GM12878 (cell line): Measurements from ENCODE around the gene ACOT7. TPM values are rescaled to one million over a fixed set of nuclear protein-coding genes. Genes with fewer than 3 reads are reported as not detected.

ENCODE experiments used
- ATAC-seq: fragments of 200-7000 bp; cut with Tn5 transposase; 3 replicates; pipeline ENCODE4 v1.9.1; 2020; ENCODE audit warnings: mild to moderate bottlenecking, moderate library complexity
- BruUV-seq: library from RNA; stranded (reverse); fragments of 400-500 nt; replicated peaks from 2 replicates; lab custom pipeline; 2021; lab: Mats Ljungman, UMichigan
- CTCF ChIA-PET: fragments of 300-600 bp; sonication (Branson Sonifier 250); formaldehyde crosslinking; extraction: SDS; loops from one replicate; lab custom pipeline; 2021; ENCODE audit warnings: inconsistent platforms; lab: Yijun Ruan, JAX
- POLR2A ChIA-PET: fragments of 350-600 bp; formaldehyde crosslinking; extraction: SDS; loops from one replicate; lab custom pipeline; 2021; ENCODE audit warnings: inconsistent platforms; lab: Charles Lee
- RAD21 ChIA-PET: fragments of 300-600 bp; sonication (Branson Sonifier 250); formaldehyde crosslinking; loops from one replicate; lab custom pipeline; 2023; ENCODE audit warnings: antibody characterized with exemption; ENCODE audit not compliant: unreplicated experiment; lab: Charles Lee
- SMC1A ChIA-PET: fragments of 300-600 bp; sonication (Branson Sonifier 250); formaldehyde crosslinking; loops from one replicate; lab custom pipeline; 2023; ENCODE audit not compliant: unreplicated experiment, uncharacterized antibody; lab: Charles Lee
- DNase-seq: peaks from one replicate; pipeline ENCODE4 v3.0.0-alpha.2; 2011; ENCODE audit warnings: low read depth, low spot score
- FAIRE-seq: peaks from 3 replicates; lab custom pipeline; 2011; peaks lifted over from hg19 to GRCh38; lab: Jason Lieb, UNC
- H2AFZ ChIP-seq: 2 replicates; pipeline ENCODE4 v1.6.0; 2011; ENCODE audit warnings: low read depth, low read length, control low read depth; ENCODE audit not compliant: control insufficient read depth
- H3K27ac ChIP-seq: 2 replicates; pipeline ENCODE4 v1.5.1; 2011; ENCODE audit warnings: control low read depth; ENCODE audit not compliant: control insufficient read depth, insufficient read depth
- H3K27me3 ChIP-seq, 2 experiments: replicated peaks in 1 of 2; 2 replicates each; pipeline versions ENCODE4 v1.6.0 to v1.6.1; 2011; ENCODE audit warnings: low read length in 1 of 2; ENCODE audit not compliant: control insufficient read depth in 2 of 2, insufficient read depth in 2 of 2
- H3K36me3 ChIP-seq, 2 experiments: 2 replicates each; pipeline ENCODE4 v1.5.1; 2011; ENCODE audit warnings: low read length in 1 of 2; ENCODE audit not compliant: control insufficient read depth in 2 of 2, insufficient read depth in 2 of 2
- H3K4me1 ChIP-seq: 2 replicates; pipeline ENCODE4 v1.6.1; 2011; ENCODE audit warnings: mild to moderate bottlenecking, low read length, moderate library complexity, mixed read lengths; ENCODE audit not compliant: control insufficient read depth, insufficient read depth
- H3K4me2 ChIP-seq: 2 replicates; pipeline ENCODE4 v1.6.0; 2011; ENCODE audit warnings: control low read depth; ENCODE audit not compliant: control insufficient read depth, insufficient read depth
- H3K4me3 ChIP-seq: fragments of 200-600 bp; sonication (generic); 2 replicates; pipeline ENCODE4 v1.5.1; 2016
- H3K79me2 ChIP-seq: 2 replicates; pipeline ENCODE4 v1.6.0; 2011; ENCODE audit warnings: low read length; ENCODE audit not compliant: control insufficient read depth, insufficient read depth
- H3K9ac ChIP-seq: 2 replicates; pipeline ENCODE4 v1.8.0; 2011; ENCODE audit warnings: low read length, control low read depth, mixed read lengths; ENCODE audit not compliant: control insufficient read depth, insufficient read depth
- H3K9me3 ChIP-seq: replicated peaks from 3 replicates; pipeline ENCODE4 v1.5.1; 2011; ENCODE audit warnings: mild to moderate bottlenecking, low read length; ENCODE audit not compliant: control insufficient read depth, insufficient read depth
- H4K20me1 ChIP-seq: 2 replicates; pipeline ENCODE4 v1.6.0; 2011; ENCODE audit not compliant: control insufficient read depth, insufficient read depth
- GABPA ChIP-seq: IDR thresholded peaks from 2 replicates; pipeline ENCODE4 v1.6.1; 2014; ENCODE audit warnings: antibody characterized with exemption, low read depth, mild to moderate bottlenecking, inconsistent platforms
- MXI1 ChIP-seq: fragments of 150-350 bp; IDR thresholded peaks from 2 replicates; pipeline ENCODE4 v1.6.1; 2011; ENCODE audit warnings: low read depth, mild to moderate bottlenecking, inconsistent platforms, low read length, improper control_type of control experiment
- NR2C2 ChIP-seq: IDR thresholded peaks from 2 replicates; pipeline ENCODE4 v1.6.1; 2011; ENCODE audit warnings: borderline replicate concordance, low read depth; ENCODE audit not compliant: control insufficient read depth, insufficient read length
- POLR2A ChIP-seq: IDR thresholded peaks from 2 replicates; pipeline ENCODE4 v1.6.1; 2011; ENCODE audit warnings: low read depth, mild to moderate bottlenecking, low read length
- RBBP5 ChIP-seq: fragments of 200-600 bp; sonication (generic); conservative IDR thresholded peaks from 2 replicates; pipeline ENCODE4 v1.6.1; 2016
- RFX5 ChIP-seq: IDR thresholded peaks from 2 replicates; pipeline ENCODE4 v1.6.1; 2011; ENCODE audit warnings: low read depth, low read length, improper control_type of control experiment
- SMARCA5 ChIP-seq: fragments of 450-650 bp; IDR thresholded peaks from 2 replicates; pipeline ENCODE4 v1.6.1; 2017; ENCODE audit warnings: mild to moderate bottlenecking
- TAF1 ChIP-seq: IDR thresholded peaks from 2 replicates; pipeline ENCODE4 v1.6.1; 2011; ENCODE audit warnings: mild to moderate bottlenecking, low read depth, low read length, borderline replicate concordance
- TBL1XR1 ChIP-seq: IDR thresholded peaks from 2 replicates; pipeline ENCODE4 v1.6.1; 2012; ENCODE audit warnings: low read depth, low read length, improper control_type of control experiment
- WGBS: methylation state at CpG from one replicate; pipeline ENCODE4 v1.1.6; 2016; ENCODE audit warnings: low lambda C conversion rate; ENCODE audit not compliant: insufficient replicate concordance, insufficient coverage; ENCODE audit errors: missing lambda C conversion rate; 5-methylcytosine and 5-hydroxymethylcytosine counted together
- in situ Hi-C: fragments of 300-500 bp; cut with MboI; formaldehyde crosslinking; loops from 9 replicates; pipeline ENCODE4 v1.14.3; 2018; ENCODE audit warnings: mixed read lengths
- intact Hi-C: fragments of 100-400 bp; cut with micrococcal nuclease; formaldehyde crosslinking; loops from one replicate; pipeline ENCODE4 v1.14.2; 2022; ENCODE audit not compliant: unreplicated experiment
- polyA plus RNA-seq, 11 experiments: library from polyadenylated mRNA; depleted of rRNA in 4 of 11; unstranded in 6 of 11; stranded (reverse) in 5 of 11; fragments of >200 nt; fragmentation: Nextera tagmentation in 4 of 11; fragmentation: Illumina TruSeq in 1 of 11; extraction: Ambion mirVana in 4 of 11; extraction: Trizol in 1 of 11; gene quantifications; 1 replicate in 1 of 11; 2 replicates in 10 of 11; pipeline versions ENCODE4 v1.2.1 to v1.2.3, GENCODE V29; 2011 to 2016; ENCODE audit warnings: inconsistent platforms in 2 of 11, missing spikeins in 2 of 11, low read depth in 1 of 11
- total RNA-seq, 4 experiments: library from RNA; depleted of rRNA in 3 of 4; stranded (reverse); fragments of >200 nt in 3 of 4; fragmentation: Illumina TruSeq in 1 of 4; extraction: Trizol in 1 of 4; gene quantifications; 2 replicates each; pipeline versions ENCODE4 v1.2.1 to v1.2.3, GENCODE V29; 2013 to 2021
- TF ChIP-seq, protein P1 (sequence below): fragments of 450-650 bp; IDR thresholded peaks from 2 replicates; pipeline ENCODE4 v1.6.1; 2017; ENCODE audit warnings: mild to moderate bottlenecking, low read depth, inconsistent platforms; ENCODE audit not compliant: poor library complexity, severe bottlenecking
- TF ChIP-seq, protein P2 (sequence below): fragments of 450-650 bp; IDR thresholded peaks from 2 replicates; pipeline ENCODE4 v1.6.1; 2017; ENCODE audit warnings: mild to moderate bottlenecking
- TF ChIP-seq, protein P3 (sequence below): fragments of 450-650 bp; IDR thresholded peaks from 2 replicates; pipeline ENCODE4 v1.6.1; 2014; ENCODE audit warnings: mild to moderate bottlenecking

The ACOT7 gene
- total and polyA plus RNA-seq, 10 of the 15 experiments (the other 5 are each of a cell fraction or from before 2014, with no cell fraction given) = 8.9 to 206 (median 61.2) TPM

DNA sequence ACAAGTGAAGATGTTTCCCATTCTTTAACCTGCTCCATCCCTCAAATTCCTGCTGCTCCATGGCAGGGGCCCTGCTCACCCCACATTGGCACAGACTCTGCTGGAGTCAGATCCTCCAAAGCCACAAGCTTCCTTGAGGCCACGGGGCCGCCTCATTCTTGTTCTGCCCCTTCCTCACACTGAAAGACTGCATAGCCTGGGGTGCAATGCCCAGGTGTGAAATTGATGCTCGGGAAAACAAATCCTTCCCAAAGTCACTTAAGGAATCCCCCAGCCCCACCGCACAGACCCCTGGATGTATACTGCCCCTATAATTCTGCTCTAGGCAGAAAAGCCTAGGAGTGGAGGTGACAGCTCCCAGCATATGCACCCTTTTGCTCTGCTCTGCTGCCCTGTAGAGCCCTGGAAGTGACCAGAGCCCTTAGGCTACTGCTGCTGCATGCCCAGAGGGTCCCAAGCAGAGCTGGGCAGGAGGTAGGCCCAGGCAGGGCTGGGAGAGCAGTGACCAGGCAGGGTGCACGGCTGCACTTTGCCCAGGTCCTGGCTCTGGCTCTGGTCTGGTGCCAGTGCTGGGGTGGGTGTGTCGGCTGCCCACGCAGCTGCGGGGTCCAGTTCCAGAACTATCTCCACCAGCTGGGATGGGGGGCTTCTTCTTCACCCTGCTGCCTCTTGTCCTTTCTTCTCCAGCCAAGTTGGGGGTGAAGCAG is 24.5 kb upstream of the ACOT7 start:
- no peak overlapping the region for H3K9ac ChIP-seq
- H3K4me3 ChIP-seq = no peak overlapping the region
- in situ Hi-C loops = no loop called here
- H3K27me3 ChIP-seq = peaks cover 9 to 15% of the 10 kb centered on the region in 2 experiments; a peak in 3 of 4 replicates
- no peak overlapping the region for H3K27ac ChIP-seq
- no peak overlapping the region for H2AFZ ChIP-seq
- no peaks in the 10 kb centered on the region for H3K79me2 ChIP-seq
- no peak for DNase-seq
- TF ChIP-seq RBBP5 (no peak), NR2C2 (no peak), GABPA (no peak), RFX5 (no peak), MXI1 (no peak), SMARCA5 (no peak), TBL1XR1 (no peak)
- TF ChIP-seq, all 136 proteins: peak for 0
- intact Hi-C loops = no loop called here
- no TSS peak for BruUV-seq
- WGBS = 42% methylated on average over 8 of the region's 8 CpGs
- Histone ChIP-seq H4K20me1 (no peaks in the 10 kb centered on the region; the same call in 1 of the 2 replicates), H3K4me2 (no peak overlapping the region), H3K36me3 (no peaks in the 10 kb centered on the region), H3K9me3 (no peaks in the 10 kb centered on the region), H3K4me1 (peaks cover 16% of the 10 kb centered on the region)
- FAIRE-seq (no peak), ATAC-seq (no peak)
- ChIA-PET RAD21 (no interaction called here), SMC1A (interaction anchor here (1.6 kb wide), 1 partner anchor 20 kb away, joined by 3 read pairs; no protein-coding TSS in a partner anchor), POLR2A (no interaction called here), CTCF (interaction anchor here (11.8 kb wide), 1 partner anchor 21 kb away, joined by 86 read pairs; no protein-coding TSS in a partner anchor)

DNA sequence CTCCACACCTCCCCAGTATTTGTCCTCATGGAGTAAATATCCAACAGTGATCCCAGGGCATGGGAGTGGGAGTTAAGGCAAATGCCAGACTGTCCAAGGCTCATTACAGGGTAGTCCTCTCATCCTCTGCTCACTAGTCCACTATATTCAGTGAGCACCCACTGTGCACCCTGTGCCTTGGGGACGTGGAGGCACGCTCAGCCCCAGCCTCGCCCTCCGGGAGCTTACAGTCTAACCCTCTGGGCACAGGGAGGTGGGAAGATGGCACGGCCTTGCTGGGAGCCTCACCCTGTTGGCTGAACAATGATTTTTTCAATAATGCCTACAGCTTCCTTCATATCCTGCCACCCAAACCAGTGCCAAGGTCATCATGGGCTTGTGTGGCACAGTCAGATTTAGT is 23.3 kb upstream of the ACOT7 start:
- intact Hi-C loops = no loop called here
- FAIRE-seq (no peak), ATAC-seq (no peak), DNase-seq (no peak)
- Histone ChIP-seq H4K20me1 (no peaks in the 10 kb centered on the region; the same call in 1 of the 2 replicates), H3K4me2 (no peak overlapping the region), H3K79me2 (no peaks in the 10 kb centered on the region), H3K27ac (no peak overlapping the region), H3K4me3 (no peak overlapping the region), H3K9me3 (no peaks in the 10 kb centered on the region), H3K27me3 (peaks cover 4 to 15% of the 10 kb centered on the region in 2 experiments; a peak in 3 of 4 replicates), H3K4me1 (peaks cover 16% of the 10 kb centered on the region), H3K36me3 (no peaks in the 10 kb centered on the region), H3K9ac (no peak overlapping the region), H2AFZ (no peak overlapping the region)
- SMC1A ChIA-PET = interaction anchor here (0.6 kb wide), 1 partner anchor 136 kb away, joined by 3 read pairs; no protein-coding TSS in a partner anchor
- 42% methylated on average over 5 of the region's 5 CpGs for WGBS
- POLR2A ChIA-PET = no interaction called here
- RAD21 ChIA-PET = no interaction called here
- BruUV-seq = no TSS peak
- CTCF ChIA-PET = interaction anchor here (11.8 kb wide), 1 partner anchor 22 kb away, joined by 86 read pairs; no protein-coding TSS in a partner anchor
- in situ Hi-C loops = no loop called here
- TF ChIP-seq, protein P1, sequence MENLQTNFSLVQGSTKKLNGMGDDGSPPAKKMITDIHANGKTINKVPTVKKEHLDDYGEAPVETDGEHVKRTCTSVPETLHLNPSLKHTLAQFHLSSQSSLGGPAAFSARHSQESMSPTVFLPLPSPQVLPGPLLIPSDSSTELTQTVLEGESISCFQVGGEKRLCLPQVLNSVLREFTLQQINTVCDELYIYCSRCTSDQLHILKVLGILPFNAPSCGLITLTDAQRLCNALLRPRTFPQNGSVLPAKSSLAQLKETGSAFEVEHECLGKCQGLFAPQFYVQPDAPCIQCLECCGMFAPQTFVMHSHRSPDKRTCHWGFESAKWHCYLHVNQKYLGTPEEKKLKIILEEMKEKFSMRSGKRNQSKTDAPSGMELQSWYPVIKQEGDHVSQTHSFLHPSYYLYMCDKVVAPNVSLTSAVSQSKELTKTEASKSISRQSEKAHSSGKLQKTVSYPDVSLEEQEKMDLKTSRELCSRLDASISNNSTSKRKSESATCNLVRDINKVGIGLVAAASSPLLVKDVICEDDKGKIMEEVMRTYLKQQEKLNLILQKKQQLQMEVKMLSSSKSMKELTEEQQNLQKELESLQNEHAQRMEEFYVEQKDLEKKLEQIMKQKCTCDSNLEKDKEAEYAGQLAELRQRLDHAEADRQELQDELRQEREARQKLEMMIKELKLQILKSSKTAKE = no peak
- TF ChIP-seq POLR2A (no peak), TAF1 (no peak)
- TF ChIP-seq, protein P2, sequence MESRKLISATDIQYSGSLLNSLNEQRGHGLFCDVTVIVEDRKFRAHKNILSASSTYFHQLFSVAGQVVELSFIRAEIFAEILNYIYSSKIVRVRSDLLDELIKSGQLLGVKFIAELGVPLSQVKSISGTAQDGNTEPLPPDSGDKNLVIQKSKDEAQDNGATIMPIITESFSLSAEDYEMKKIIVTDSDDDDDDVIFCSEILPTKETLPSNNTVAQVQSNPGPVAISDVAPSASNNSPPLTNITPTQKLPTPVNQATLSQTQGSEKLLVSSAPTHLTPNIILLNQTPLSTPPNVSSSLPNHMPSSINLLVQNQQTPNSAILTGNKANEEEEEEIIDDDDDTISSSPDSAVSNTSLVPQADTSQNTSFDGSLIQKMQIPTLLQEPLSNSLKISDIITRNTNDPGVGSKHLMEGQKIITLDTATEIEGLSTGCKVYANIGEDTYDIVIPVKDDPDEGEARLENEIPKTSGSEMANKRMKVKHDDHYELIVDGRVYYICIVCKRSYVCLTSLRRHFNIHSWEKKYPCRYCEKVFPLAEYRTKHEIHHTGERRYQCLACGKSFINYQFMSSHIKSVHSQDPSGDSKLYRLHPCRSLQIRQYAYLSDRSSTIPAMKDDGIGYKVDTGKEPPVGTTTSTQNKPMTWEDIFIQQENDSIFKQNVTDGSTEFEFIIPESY = no peak
- TF ChIP-seq, protein P3, sequence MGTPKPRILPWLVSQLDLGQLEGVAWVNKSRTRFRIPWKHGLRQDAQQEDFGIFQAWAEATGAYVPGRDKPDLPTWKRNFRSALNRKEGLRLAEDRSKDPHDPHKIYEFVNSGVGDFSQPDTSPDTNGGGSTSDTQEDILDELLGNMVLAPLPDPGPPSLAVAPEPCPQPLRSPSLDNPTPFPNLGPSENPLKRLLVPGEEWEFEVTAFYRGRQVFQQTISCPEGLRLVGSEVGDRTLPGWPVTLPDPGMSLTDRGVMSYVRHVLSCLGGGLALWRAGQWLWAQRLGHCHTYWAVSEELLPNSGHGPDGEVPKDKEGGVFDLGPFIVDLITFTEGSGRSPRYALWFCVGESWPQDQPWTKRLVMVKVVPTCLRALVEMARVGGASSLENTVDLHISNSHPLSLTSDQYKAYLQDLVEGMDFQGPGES = no peak
